Measurements from ENCODE around the gene FGD4. TPM values are rescaled to one million over a fixed set of nuclear protein-coding genes. Genes with fewer than 3 reads are reported as not detected.

The FGD4 gene
- total RNA-seq, 4 donors from 2014 or later = 13.8 to 34.6 (median 20.8) TPM

DNA sequence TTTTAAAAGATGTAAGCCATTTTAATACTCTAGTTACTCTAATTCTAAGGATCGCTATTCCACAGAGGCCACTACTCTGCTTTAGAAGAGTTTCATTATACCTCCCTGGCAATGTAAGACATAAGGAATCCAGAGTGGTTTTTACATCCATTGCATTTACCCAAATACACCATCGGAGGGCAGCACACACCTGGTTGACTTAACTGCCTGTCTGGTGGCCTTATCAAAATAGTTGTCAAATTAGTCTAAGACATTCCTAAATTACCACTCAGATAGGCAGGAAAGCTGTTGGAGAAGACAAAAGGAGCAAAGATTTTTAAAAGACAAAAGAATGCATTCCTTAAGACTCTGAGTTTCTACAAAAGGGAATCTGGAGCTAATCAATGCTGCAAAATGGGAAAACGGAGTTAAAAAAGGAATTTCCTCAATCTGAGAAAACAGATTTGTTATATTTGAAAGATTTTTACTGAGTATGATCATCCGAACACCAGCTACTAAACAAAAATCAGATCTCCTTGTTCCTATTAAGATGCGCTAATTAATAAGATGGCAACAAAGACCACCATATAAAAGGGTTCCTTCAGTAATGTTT, 33.8 kb upstream of the FGD4 start:
- intact Hi-C loops (cut with DNase I; ENCODE audit: low total_unique reads) = no loop called here

DNA sequence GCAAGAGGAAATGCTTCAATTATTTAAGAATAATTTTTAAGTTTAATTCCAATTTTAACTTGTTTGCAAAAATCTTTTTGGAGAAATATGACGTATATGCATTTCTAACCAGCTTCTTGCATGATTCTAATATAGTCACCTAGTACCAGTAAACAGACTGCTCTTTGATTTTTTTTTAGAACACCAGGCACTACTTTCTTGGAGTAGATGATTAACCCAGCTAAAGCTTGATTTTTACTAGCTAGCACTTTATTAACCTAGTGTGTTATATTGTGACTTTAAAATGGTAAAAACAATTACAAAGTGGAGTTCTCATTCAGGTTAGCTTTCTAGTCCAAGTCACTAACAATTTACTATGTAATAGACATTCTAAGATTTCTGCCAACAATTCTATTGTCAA, 32.6 kb upstream of the FGD4 start:
- H3K27ac ChIP-seq = no peak overlapping the region
- TF ChIP-seq POLR2A (IDR thresholded peaks at IDR 0.05) = no peak
- TF ChIP-seq, protein P1, sequence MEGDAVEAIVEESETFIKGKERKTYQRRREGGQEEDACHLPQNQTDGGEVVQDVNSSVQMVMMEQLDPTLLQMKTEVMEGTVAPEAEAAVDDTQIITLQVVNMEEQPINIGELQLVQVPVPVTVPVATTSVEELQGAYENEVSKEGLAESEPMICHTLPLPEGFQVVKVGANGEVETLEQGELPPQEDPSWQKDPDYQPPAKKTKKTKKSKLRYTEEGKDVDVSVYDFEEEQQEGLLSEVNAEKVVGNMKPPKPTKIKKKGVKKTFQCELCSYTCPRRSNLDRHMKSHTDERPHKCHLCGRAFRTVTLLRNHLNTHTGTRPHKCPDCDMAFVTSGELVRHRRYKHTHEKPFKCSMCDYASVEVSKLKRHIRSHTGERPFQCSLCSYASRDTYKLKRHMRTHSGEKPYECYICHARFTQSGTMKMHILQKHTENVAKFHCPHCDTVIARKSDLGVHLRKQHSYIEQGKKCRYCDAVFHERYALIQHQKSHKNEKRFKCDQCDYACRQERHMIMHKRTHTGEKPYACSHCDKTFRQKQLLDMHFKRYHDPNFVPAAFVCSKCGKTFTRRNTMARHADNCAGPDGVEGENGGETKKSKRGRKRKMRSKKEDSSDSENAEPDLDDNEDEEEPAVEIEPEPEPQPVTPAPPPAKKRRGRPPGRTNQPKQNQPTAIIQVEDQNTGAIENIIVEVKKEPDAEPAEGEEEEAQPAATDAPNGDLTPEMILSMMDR (IDR thresholded peaks at IDR 0.05) = no peak
- no peaks in the 10 kb centered on the region for H3K36me3 ChIP-seq
- no peak for DNase-seq
- no peak overlapping the region for H3K4me3 ChIP-seq
- H3K27me3 ChIP-seq = no peaks in the 10 kb centered on the region
- intact Hi-C loops (cut with DNase I; ENCODE audit: low total_unique reads) = no loop called here
- H3K9me3 ChIP-seq = no peaks in the 10 kb centered on the region
- no peaks in the 10 kb centered on the region for H3K4me1 ChIP-seq

More for the DNA sequence above, 33.8 kb upstream of the FGD4 start:
- Histone ChIP-seq H3K36me3 (no peaks in the 10 kb centered on the region), H3K27ac (no peak overlapping the region), H3K27me3 (no peaks in the 10 kb centered on the region), H3K4me1 (no peaks in the 10 kb centered on the region), H3K4me3 (no peak overlapping the region), H3K9me3 (no peaks in the 10 kb centered on the region)
- no peak for TF ChIP-seq POLR2A (IDR thresholded peaks at IDR 0.05)
- TF ChIP-seq, protein P1 (IDR thresholded peaks at IDR 0.05) = peak; percentile 54 to 73 (median 61)
- DNase-seq = peak; percentile 23 to 26

DNA sequence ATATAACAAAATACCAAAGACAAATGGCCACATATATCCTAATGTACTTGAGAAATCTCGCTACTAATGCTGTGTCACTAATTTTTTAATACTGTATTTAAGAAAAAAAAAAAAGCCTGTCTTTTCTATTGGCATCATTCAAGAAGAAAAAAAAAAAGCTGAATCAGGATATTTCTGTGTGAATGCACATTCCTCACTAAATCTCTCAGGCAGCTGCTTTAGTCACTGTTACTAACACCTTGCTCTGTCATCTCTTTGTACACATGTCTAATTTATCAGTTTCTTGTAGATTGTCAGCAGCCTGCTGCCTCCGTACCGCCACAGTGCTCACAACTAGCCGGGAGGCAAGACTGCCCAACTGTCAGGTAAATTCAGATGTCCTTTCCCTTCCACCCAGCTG, 32.0 kb upstream of the FGD4 start:
- H3K36me3 ChIP-seq = no peaks in the 10 kb centered on the region
- no peak for TF ChIP-seq POLR2A (IDR thresholded peaks at IDR 0.05)
- TF ChIP-seq, protein P1 (IDR thresholded peaks at IDR 0.05) = no peak
- no peaks in the 10 kb centered on the region for H3K9me3 ChIP-seq
- no peaks in the 10 kb centered on the region for H3K4me1 ChIP-seq
- H3K27ac ChIP-seq = no peak overlapping the region
- H3K4me3 ChIP-seq = no peak overlapping the region
- H3K27me3 ChIP-seq = no peaks in the 10 kb centered on the region
- intact Hi-C loops (cut with DNase I; ENCODE audit: low total_unique reads) = no loop called here
- no peak for DNase-seq

DNA sequence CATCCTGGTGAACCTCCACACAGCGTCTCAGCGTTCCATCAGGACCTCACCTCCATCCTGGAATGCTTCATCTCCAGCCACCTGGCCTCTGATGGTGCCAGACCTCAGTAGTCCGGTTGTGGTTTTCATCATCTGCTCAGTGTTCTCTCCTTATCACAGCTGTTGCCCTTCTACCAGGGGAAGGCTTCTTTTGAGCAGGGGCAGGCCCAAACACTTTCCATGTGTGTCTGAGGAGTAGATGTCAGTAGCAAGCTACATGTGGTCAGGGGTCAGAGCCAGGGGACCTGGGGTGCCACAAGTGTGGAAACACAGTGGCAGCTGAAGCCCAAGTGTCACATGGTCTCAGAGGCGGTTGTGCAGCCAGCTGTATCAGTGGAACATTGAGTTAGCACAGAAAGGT, 30.2 kb upstream of the FGD4 start:
- H3K4me1 ChIP-seq = no peaks in the 10 kb centered on the region
- no peaks in the 10 kb centered on the region for H3K9me3 ChIP-seq
- no peak for DNase-seq
- no peaks in the 10 kb centered on the region for H3K27me3 ChIP-seq
- no peak for TF ChIP-seq POLR2A (IDR thresholded peaks at IDR 0.05)
- TF ChIP-seq, protein P1 (IDR thresholded peaks at IDR 0.05) = no peak
- no peaks in the 10 kb centered on the region for H3K36me3 ChIP-seq
- H3K27ac ChIP-seq = no peak overlapping the region
- no peak overlapping the region for H3K4me3 ChIP-seq
- intact Hi-C loops (cut with DNase I; ENCODE audit: low total_unique reads) = no loop called here

DNA sequence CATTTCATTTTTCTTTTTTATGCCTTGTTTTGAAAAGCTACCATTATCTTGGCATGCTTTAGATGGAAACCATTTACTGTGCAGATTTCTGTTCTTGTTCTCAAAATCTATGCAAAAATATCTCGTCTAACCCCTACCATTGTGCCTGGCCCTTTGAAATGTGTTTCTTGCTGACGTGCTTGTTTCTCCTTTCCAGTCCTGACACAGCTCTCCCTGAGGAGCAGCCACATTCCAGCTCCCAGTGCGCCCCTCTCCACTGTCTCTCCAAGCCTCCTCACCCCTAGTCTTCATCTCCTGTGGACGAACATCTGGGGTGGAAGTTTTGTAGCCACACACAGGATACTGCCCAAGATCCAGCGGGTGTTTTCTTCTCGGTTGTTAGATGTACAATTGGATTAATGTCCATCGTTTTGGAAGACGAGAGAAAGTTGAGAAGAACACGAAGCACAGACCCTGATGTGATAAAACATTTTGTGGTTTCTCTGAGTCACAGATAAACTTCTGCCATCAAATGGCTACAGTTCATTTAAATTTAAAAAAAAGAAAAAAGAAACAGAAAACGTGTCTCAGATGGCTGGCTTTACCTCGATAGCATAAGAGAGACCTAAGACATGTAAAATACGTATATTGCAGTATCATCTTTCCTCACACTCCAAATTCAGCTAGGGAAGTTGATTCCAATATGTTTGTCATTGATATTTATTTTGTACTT, 21.9 kb upstream of the FGD4 start:
- Histone ChIP-seq H3K27me3 (no peaks in the 10 kb centered on the region), H3K4me3 (no peak overlapping the region), H3K9me3 (no peaks in the 10 kb centered on the region), H3K36me3 (no peaks in the 10 kb centered on the region), H3K4me1 (no peaks in the 10 kb centered on the region), H3K27ac (no peak overlapping the region)
- TF ChIP-seq POLR2A (IDR thresholded peaks at IDR 0.05) = no peak
- TF ChIP-seq, protein P1 (IDR thresholded peaks at IDR 0.05) = no peak
- intact Hi-C loops (cut with DNase I; ENCODE audit: low total_unique reads) = no loop called here
- no peak for DNase-seq
